Activated effector memory CD4-positive, alpha-beta T cell treated with Interleukin-2 at 50 U/mL for 16 hours (primary cell): ENCODE data around the gene GFER.
"Not testable (repeated sequence)": the region's sequence is repeated elsewhere in the genome, so short reads cannot be mapped to it uniquely, and the experiment has no call there.

Experiments
- DNase-seq: peaks from one replicate; pipeline ENCODE4 v3.0.0-alpha.2; 2020

Gene GFER

GRCh38 chr16:2008009-2008526 lies 24.1 kb downstream of the GFER start:
- no peak for DNase-seq

- DNase-seq: peak; percentile 5
Observed at GRCh38 chr16:2008631-2009163, 24.7 kb downstream of the GFER start.

GRCh38 chr16:2009164-2009711 lies 25.2 kb downstream of the GFER start:
- DNase-seq: no peak

GRCh38 chr16:2009791-2010510 lies 26.0 kb downstream of the GFER start, which contains the start of gene ZNF598:
TSS of gene ZNF598 (minus strand) at chr16:2009821.
- peak; percentile 69 for DNase-seq

- DNase-seq: not testable (repeated sequence)
Observed at GRCh38 chr16:2011726-2012125, 27.7 kb downstream of the GFER start.

GRCh38 chr16:2013527-2013926 lies 29.5 kb downstream of the GFER start:
- DNase-seq: no peak

GRCh38 chr16:2015117-2015946 lies 31.3 kb downstream of the GFER start:
- DNase-seq: no peak

- no peak for DNase-seq
Observed at GRCh38 chr16:2015947-2016208, 31.9 kb downstream of the GFER start.

GRCh38 chr16:2016407-2016922 lies 32.5 kb downstream of the GFER start:
- DNase-seq: no peak

GRCh38 chr16:2019518-2019920 lies 35.5 kb downstream of the GFER start, which contains the start of gene NPW:
TSS of gene NPW (plus strand) at chr16:2019785.
- no peak for DNase-seq

GRCh38 chr16:2019921-2020831 lies 36.2 kb downstream of the GFER start:
- no peak for DNase-seq

- DNase-seq: no peak
Observed at GRCh38 chr16:2022723-2023091, 38.7 kb downstream of the GFER start.

- peak; percentile 95 for DNase-seq
Observed at GRCh38 chr16:2023092-2024031, 39.4 kb downstream of the GFER start.

- no peak for DNase-seq
Observed at GRCh38 chr16:2024032-2024420, 40.0 kb downstream of the GFER start.

GRCh38 chr16:2025251-2025650 lies 41.3 kb downstream of the GFER start:
- no peak for DNase-seq

- no peak for DNase-seq
Observed at GRCh38 chr16:2025878-2026460, 42.0 kb downstream of the GFER start.

- peak; percentile 25 for DNase-seq
Observed at GRCh38 chr16:2026461-2027023, 42.5 kb downstream of the GFER start, which contains the start of gene NHERF2. TSS of gene NHERF2 (plus strand) at chr16:2026902. CDS start at chr16:2027006, 104 bp downstream.

- DNase-seq: peak; percentile 9
Observed at GRCh38 chr16:2027024-2028010, 43.3 kb downstream of the GFER start.

GRCh38 chr16:2028146-2028545 lies 44.2 kb downstream of the GFER start:
- no peak for DNase-seq
